B cell (primary cell): ENCODE measurements around the gene CREG1. TPM values are rescaled to one million over a fixed set of nuclear protein-coding genes. Genes with fewer than 3 reads are reported as not detected.

ENCODE experiments used
- ATAC-seq: fragments of 200-7000 bp; cut with Tn5 transposase; one replicate; pipeline ENCODE4 v1.10.0; 2021; ENCODE audit warnings: low read depth, mild to moderate bottlenecking, moderate number of reproducible peaks, moderate library complexity
- CTCF ChIA-PET: fragments of 350-600 bp; sonication (Branson Sonifier 250); formaldehyde crosslinking; loops from one replicate; lab custom pipeline; 2021; ENCODE audit warnings: antibody characterized with exemption, inconsistent platforms; lab: Charles Lee
- POLR2A ChIA-PET: fragments of 350-600 bp; sonication (Branson Sonifier 250); formaldehyde crosslinking; loops from one replicate; lab custom pipeline; 2021; ENCODE audit warnings: antibody characterized with exemption; lab: Charles Lee
- DNase-seq: peaks from one replicate; pipeline ENCODE4 v3.0.0; 2013
- H2AFZ ChIP-seq: 2 replicates; pipeline ENCODE4 v1.6.1; 2012; ENCODE audit warnings: mild to moderate bottlenecking, low read depth, low read length; ENCODE audit not compliant: insufficient read depth, poor library complexity, severe bottlenecking
- H3K27ac ChIP-seq, 2 donors: 1 replicate in 1 of 2; 2 replicates in 1 of 2; pipeline ENCODE4 v1.5.1; 2012 to 2013; ENCODE audit warnings: low read length in 2 of 2, mild to moderate bottlenecking in 2 of 2, moderate library complexity in 1 of 2
- H3K27me3 ChIP-seq, 4 experiments: fragments of 200-600 bp in 1 of 4; sonication (generic) in 1 of 4; replicated peaks in 1 of 4; 1 replicate in 2 of 4; 2 replicates in 2 of 4; pipeline versions ENCODE4 v1.6.1 to v1.7.0; 2013 to 2016; ENCODE audit warnings: low read length in 3 of 4, mild to moderate bottlenecking in 2 of 4, mixed read lengths in 1 of 4, moderate library complexity in 1 of 4; ENCODE audit not compliant: insufficient read depth in 4 of 4, control insufficient read depth in 3 of 4; ENCODE audit errors: control extremely low read depth in 1 of 4
- H3K36me3 ChIP-seq, 2 experiments: replicated peaks in 1 of 2; 1 replicate in 1 of 2; 2 replicates in 1 of 2; pipeline versions ENCODE4 v1.6.1 to v1.7.1; 2013; ENCODE audit warnings: low read length in 1 of 2; ENCODE audit not compliant: insufficient read depth in 2 of 2, control insufficient read depth in 1 of 2; ENCODE audit errors: control extremely low read depth in 1 of 2, extremely low read depth in 1 of 2
- H3K4me1 ChIP-seq, 2 donors: fragments of 200-600 bp in 1 of 2; sonication (generic) in 1 of 2; 1 replicate in 1 of 2; 2 replicates in 1 of 2; pipeline versions ENCODE4 v1.5.1 to v1.6.1; 2013 to 2017; ENCODE audit warnings: low read length in 2 of 2; ENCODE audit not compliant: control insufficient read depth in 2 of 2, insufficient read depth in 2 of 2
- H3K4me2 ChIP-seq: replicated peaks from 2 replicates; pipeline ENCODE3; 2012; ENCODE audit warnings: mild to moderate bottlenecking, low read depth, low read length; ENCODE audit not compliant: poor library complexity, severe bottlenecking
- H3K4me3 ChIP-seq, 5 experiments: fragments of 200-600 bp in 1 of 5; sonication (generic) in 1 of 5; 1 replicate in 3 of 5; 2 replicates in 2 of 5; pipeline versions ENCODE4 v1.5.1 to v1.7.0; 2011 to 2016; ENCODE audit warnings: low read length in 4 of 5, mild to moderate bottlenecking in 4 of 5, low read depth in 2 of 5, control low read depth in 1 of 5, moderate library complexity in 1 of 5; ENCODE audit not compliant: insufficient read depth in 1 of 5; ENCODE audit errors: control extremely low read depth in 1 of 5, extremely low read depth in 1 of 5
- H3K79me2 ChIP-seq: fragments of 200-600 bp; sonication (generic); one replicate; pipeline ENCODE4 v1.6.0; 2016; ENCODE audit warnings: low read length; ENCODE audit not compliant: control insufficient read depth, insufficient read depth
- H3K9ac ChIP-seq: fragments of 200-600 bp; sonication (generic); 2 replicates; pipeline ENCODE4 v1.6.1; 2017; ENCODE audit warnings: mild to moderate bottlenecking, low read length, moderate library complexity
- H3K9me3 ChIP-seq, 3 donors: one replicate each; pipeline versions ENCODE4 v1.6.1 to v1.7.1; 2013; ENCODE audit warnings: low read length in 2 of 3; ENCODE audit not compliant: control insufficient read depth in 2 of 3, insufficient read depth in 1 of 3; ENCODE audit errors: control extremely low read depth in 1 of 3
- H4K20me1 ChIP-seq: 2 replicates; pipeline ENCODE4 v1.6.0; 2012; ENCODE audit warnings: mild to moderate bottlenecking, low read length; ENCODE audit not compliant: insufficient read depth, control insufficient read depth, poor library complexity, severe bottlenecking
- H3K27ac Mint-ChIP-seq: one replicate; pipeline ENCODE4 v1.8.0; 2021; ENCODE audit warnings: mixed read lengths
- H3K27me3 Mint-ChIP-seq: one replicate; pipeline ENCODE4 v1.8.0; 2021; ENCODE audit warnings: mixed read lengths
- H3K4me1 Mint-ChIP-seq: one replicate; pipeline ENCODE4 v1.8.0; 2021; ENCODE audit warnings: mixed read lengths
- H3K4me3 Mint-ChIP-seq: one replicate; pipeline ENCODE4 v1.8.0; 2021; ENCODE audit warnings: mixed read lengths
- H3K9me3 Mint-ChIP-seq: one replicate; pipeline ENCODE4 v1.8.0; 2022; ENCODE audit warnings: mixed read lengths; ENCODE audit not compliant: insufficient read depth
- EZH2 ChIP-seq: IDR thresholded peaks from 2 replicates; pipeline ENCODE4 v1.6.1; 2012; ENCODE audit warnings: borderline replicate concordance, low read depth, mild to moderate bottlenecking, moderate library complexity, low read length; ENCODE audit not compliant: insufficient read depth, poor library complexity, severe bottlenecking
- WGBS: methylation state at CpG from one replicate; pipeline ENCODE4 v1.1.5; 2013; ENCODE audit warnings: missing lambda C conversion rate; ENCODE audit not compliant: insufficient coverage; 5-methylcytosine and 5-hydroxymethylcytosine counted together
- intact Hi-C: fragments of 100-400 bp; cut with micrococcal nuclease; formaldehyde crosslinking; loops from one replicate; pipeline ENCODE4 v1.10.0; 2022
- polyA plus RNA-seq: library from polyadenylated mRNA; depleted of rRNA; stranded (reverse); fragments of >200 nt; gene quantifications from 2 replicates; pipeline ENCODE4 v1.2.3, GENCODE V29; 2012
- total RNA-seq, 2 donors: library from RNA; stranded (reverse); fragments of 120-200 nt in 1 of 2; gene quantifications; 1 replicate in 1 of 2; 2 replicates in 1 of 2; pipeline versions ENCODE4 v1.2.3 to v1.2.4, GENCODE V29; 2013 to 2022
- TF ChIP-seq, protein P1 (sequence below): fragments of 200-600 bp; IDR thresholded peaks from one replicate; pipeline ENCODE4 v1.8.0; 2022; ENCODE audit warnings: antibody characterized with exemption, mild to moderate bottlenecking

The CREG1 gene
- total and polyA plus RNA-seq, 2 donors (not counting 1 experiment from before 2014, with no cell fraction given), result 7.5 to 8.4 TPM

DNA sequence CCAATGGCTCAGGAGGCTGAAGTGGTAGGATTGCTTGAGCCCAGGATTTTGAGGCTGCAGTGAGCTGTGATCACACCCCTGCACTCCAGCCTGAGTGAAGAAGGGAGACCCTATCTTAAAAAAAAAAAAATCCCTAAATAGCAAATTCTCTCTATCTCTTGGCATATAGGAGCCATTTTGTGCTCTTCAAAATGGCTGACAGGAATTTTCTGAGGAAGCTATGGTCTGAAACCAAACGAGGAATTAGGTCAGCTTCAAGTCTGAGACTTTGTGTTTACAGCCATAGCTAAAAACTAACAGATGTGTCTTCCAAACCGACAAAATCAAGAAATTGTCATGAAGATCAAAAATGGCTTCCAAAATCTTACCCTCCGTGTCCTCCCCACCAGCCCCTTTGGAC, 45.8 kb downstream of the CREG1 start:
- Mint-ChIP-seq H3K4me3 (no peak overlapping the region), H3K4me1 (peaks cover 1% of the 10 kb centered on the region)
- intact Hi-C loops, result no loop called here

DNA sequence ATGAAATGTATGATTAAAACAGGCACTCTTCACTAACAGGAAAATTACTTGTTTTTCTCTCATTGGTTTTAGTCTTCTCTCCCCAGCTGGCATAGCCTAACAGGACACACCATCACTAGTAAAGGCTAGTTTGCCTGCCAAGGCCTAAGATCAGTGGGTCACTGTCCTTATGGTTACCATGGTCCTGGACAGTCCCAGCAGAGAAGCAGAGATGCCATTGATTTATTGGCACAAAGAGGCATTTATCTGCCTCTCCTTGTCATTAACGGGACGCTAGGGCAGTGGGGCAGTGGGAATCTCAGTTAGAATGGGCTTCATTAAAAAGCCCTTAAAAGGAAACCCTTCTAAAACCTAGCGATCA, 49.1 kb downstream of the CREG1 start:
- H2AFZ ChIP-seq, result no peak overlapping the region
- H3K4me2 ChIP-seq, result no peak overlapping the region
- H3K27me3 ChIP-seq, result peaks cover 0 to 41% (median 23%) of the 10 kb centered on the region in 4 experiments
- intact Hi-C loops, result no loop called here
- H3K4me3 ChIP-seq, result no peak overlapping the region
- Mint-ChIP-seq H3K4me1 (peaks cover 24% of the 10 kb centered on the region), H3K4me3 (no peak overlapping the region), H3K9me3 (no peaks in the 10 kb centered on the region), H3K27me3 (peaks cover 67% of the 10 kb centered on the region), H3K27ac (peak overlapping the region; percentile 28)
- ATAC-seq (no peak), DNase-seq (no peak)
- 100% methylated on average over 1 of the region's 3 CpGs for WGBS
- H3K79me2 ChIP-seq, result no peaks in the 10 kb centered on the region
- no peak overlapping the region for H3K9ac ChIP-seq
- TF ChIP-seq, protein P1, sequence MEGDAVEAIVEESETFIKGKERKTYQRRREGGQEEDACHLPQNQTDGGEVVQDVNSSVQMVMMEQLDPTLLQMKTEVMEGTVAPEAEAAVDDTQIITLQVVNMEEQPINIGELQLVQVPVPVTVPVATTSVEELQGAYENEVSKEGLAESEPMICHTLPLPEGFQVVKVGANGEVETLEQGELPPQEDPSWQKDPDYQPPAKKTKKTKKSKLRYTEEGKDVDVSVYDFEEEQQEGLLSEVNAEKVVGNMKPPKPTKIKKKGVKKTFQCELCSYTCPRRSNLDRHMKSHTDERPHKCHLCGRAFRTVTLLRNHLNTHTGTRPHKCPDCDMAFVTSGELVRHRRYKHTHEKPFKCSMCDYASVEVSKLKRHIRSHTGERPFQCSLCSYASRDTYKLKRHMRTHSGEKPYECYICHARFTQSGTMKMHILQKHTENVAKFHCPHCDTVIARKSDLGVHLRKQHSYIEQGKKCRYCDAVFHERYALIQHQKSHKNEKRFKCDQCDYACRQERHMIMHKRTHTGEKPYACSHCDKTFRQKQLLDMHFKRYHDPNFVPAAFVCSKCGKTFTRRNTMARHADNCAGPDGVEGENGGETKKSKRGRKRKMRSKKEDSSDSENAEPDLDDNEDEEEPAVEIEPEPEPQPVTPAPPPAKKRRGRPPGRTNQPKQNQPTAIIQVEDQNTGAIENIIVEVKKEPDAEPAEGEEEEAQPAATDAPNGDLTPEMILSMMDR, result no peak
- no peak for TF ChIP-seq EZH2
- no peak overlapping the region for H3K27ac ChIP-seq
- H3K36me3 ChIP-seq, result no peaks in the 10 kb centered on the region
- peaks cover 26 to 31% of the 10 kb centered on the region in 2 donors for H3K4me1 ChIP-seq
- ChIA-PET POLR2A (no interaction called here), CTCF (interaction anchor here (2.0 kb wide), 1 partner anchor 29 kb away, joined by 5 read pairs; no protein-coding TSS in a partner anchor)
- H4K20me1 ChIP-seq, result no peaks in the 10 kb centered on the region
- no peaks in the 10 kb centered on the region for H3K9me3 ChIP-seq

More for the DNA sequence above, 45.8 kb downstream of the CREG1 start:
- WGBS, result 94% methylated on average over 2 of the region's 3 CpGs
- TF ChIP-seq, protein P1, result no peak
- no peak for TF ChIP-seq EZH2
- H3K27me3 Mint-ChIP-seq, result peaks cover 67% of the 10 kb centered on the region
- ATAC-seq (no peak), DNase-seq (no peak)
- Histone ChIP-seq H3K4me2 (no peak overlapping the region), H3K27me3 (peaks cover 0 to 29% (median 12%) of the 10 kb centered on the region in 4 experiments), H3K9ac (no peak overlapping the region), H3K27ac (no peak overlapping the region), H3K4me1 (peaks cover 0 to 5% of the 10 kb centered on the region in 2 donors), H3K36me3 (no peaks in the 10 kb centered on the region), H2AFZ (no peak overlapping the region), H3K4me3 (no peak overlapping the region), H4K20me1 (no peaks in the 10 kb centered on the region), H3K79me2 (no peaks in the 10 kb centered on the region), H3K9me3 (no peaks in the 10 kb centered on the region)
- POLR2A ChIA-PET, result no interaction called here
- CTCF ChIA-PET, result interaction anchor here (0.7 to 1.2 kb wide), 4 partner anchors 20 to 239 kb away, joined by 3 to 6 read pairs (median 3); no protein-coding TSS in a partner anchor
- no peak overlapping the region for H3K27ac Mint-ChIP-seq
- H3K9me3 Mint-ChIP-seq, result no peaks in the 10 kb centered on the region
